ENCODE data around the gene GSTP1.

- TF ChIP-seq FOSL1 (IDR thresholded peaks at IDR 0.05; ENCODE audit: low read depth) (no peak), POLR2A (IDR thresholded peaks at IDR 0.05; ENCODE audit: borderline replicate concordance, extremely low read depth, insufficient read depth, insufficient read length) (no peak), POLR2AphosphoS5 (IDR thresholded peaks at IDR 0.05; ENCODE audit: low read depth, low read length) (no peak), CTCF (IDR thresholded peaks at IDR 0.05 in 2 of 3, conservative IDR thresholded peaks at IDR 0.05 in 1 of 3; ENCODE audit: borderline replicate concordance in 1 of 3, insufficient read depth in 1 of 3, low read depth in 2 of 3, low read length in 2 of 3) (no peak), EZH2 (IDR thresholded peaks at IDR 0.05) (no peak), TCF7L2 (IDR thresholded peaks at IDR 0.05; ENCODE audit: borderline replicate concordance, extremely low read depth, insufficient read depth, insufficient read length) (no peak), REST (IDR thresholded peaks at IDR 0.05; ENCODE audit: low read depth) (no peak), SP1 (IDR thresholded peaks at IDR 0.05; ENCODE audit: low read depth) (no peak), CBX3 (IDR thresholded peaks at IDR 0.05; ENCODE audit: low read depth) (no peak), CEBPB (IDR thresholded peaks at IDR 0.05; ENCODE audit: low read depth) (no peak)
Measured at GRCh38 chr11:67592880-67593564, 9.4 kb downstream of the GSTP1 start.

All from HCT116 (cell line).